Measurements from ENCODE around the gene ZNF771. TPM values are rescaled to one million over a fixed set of nuclear protein-coding genes. Genes with fewer than 3 reads are reported as not detected.
"Not testable (repeated sequence)": the region's sequence is repeated elsewhere in the genome, so short reads cannot be mapped to it uniquely, and the experiment has no call there.

The ZNF771 gene
- total and polyA plus RNA-seq, 12 donors = 2.8 to 81.3 (median 11.9) TPM

DNA sequence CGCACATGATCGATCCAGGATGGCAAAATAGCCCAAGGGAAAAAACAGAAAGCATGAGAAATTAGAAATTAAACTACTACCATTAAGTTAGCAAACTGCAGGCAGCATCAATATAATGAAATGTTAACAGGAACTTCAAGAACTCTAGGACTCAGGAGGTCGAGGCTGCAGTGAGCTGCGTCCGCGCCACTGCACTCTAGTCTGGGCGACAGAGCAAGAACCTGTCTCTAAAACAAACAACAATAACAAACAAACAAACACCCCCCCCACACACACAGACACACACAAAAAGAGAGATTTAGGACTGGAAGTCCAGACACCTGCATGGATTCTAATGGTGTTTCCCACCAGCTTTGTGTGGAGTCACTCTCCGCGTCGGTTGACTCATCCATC lies 38.8 kb downstream of the ZNF771 start:
- H3K4me1 ChIP-seq (replicated peaks in 1 of 2) = peaks cover 11 to 25% of the 10 kb centered on the region in 2 donors
- no peaks in the 10 kb centered on the region for H3K9me3 ChIP-seq (replicated peaks in 1 of 3)
- H3K27me3 ChIP-seq = no peaks in the 10 kb centered on the region
- peak overlapping the region in 2 of 4 donors; percentile 88 to 94 for H3K4me3 ChIP-seq
- no peaks in the 10 kb centered on the region for H3K36me3 ChIP-seq (replicated peaks in 1 of 2)
- TF ChIP-seq POLR2A (IDR thresholded peaks at IDR 0.05) = no peak
- TF ChIP-seq, protein P1, sequence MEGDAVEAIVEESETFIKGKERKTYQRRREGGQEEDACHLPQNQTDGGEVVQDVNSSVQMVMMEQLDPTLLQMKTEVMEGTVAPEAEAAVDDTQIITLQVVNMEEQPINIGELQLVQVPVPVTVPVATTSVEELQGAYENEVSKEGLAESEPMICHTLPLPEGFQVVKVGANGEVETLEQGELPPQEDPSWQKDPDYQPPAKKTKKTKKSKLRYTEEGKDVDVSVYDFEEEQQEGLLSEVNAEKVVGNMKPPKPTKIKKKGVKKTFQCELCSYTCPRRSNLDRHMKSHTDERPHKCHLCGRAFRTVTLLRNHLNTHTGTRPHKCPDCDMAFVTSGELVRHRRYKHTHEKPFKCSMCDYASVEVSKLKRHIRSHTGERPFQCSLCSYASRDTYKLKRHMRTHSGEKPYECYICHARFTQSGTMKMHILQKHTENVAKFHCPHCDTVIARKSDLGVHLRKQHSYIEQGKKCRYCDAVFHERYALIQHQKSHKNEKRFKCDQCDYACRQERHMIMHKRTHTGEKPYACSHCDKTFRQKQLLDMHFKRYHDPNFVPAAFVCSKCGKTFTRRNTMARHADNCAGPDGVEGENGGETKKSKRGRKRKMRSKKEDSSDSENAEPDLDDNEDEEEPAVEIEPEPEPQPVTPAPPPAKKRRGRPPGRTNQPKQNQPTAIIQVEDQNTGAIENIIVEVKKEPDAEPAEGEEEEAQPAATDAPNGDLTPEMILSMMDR (IDR thresholded peaks at IDR 0.05) = no peak
- DNase-seq = no peak
- intact Hi-C loops (cut with DNase I) = loop anchor here (5.0 to 10.0 kb wide), 2 partner anchors 79 to 81 kb away; partner anchors contain the start of gene ZNF768 (in 2 of the 2)
- WGBS, 4 donors = 73 to 77% (median 76%) methylated on average over 10 of the region's 10 CpGs
- peak overlapping the region; percentile 70 to 96 (median 87) for H3K27ac ChIP-seq

DNA sequence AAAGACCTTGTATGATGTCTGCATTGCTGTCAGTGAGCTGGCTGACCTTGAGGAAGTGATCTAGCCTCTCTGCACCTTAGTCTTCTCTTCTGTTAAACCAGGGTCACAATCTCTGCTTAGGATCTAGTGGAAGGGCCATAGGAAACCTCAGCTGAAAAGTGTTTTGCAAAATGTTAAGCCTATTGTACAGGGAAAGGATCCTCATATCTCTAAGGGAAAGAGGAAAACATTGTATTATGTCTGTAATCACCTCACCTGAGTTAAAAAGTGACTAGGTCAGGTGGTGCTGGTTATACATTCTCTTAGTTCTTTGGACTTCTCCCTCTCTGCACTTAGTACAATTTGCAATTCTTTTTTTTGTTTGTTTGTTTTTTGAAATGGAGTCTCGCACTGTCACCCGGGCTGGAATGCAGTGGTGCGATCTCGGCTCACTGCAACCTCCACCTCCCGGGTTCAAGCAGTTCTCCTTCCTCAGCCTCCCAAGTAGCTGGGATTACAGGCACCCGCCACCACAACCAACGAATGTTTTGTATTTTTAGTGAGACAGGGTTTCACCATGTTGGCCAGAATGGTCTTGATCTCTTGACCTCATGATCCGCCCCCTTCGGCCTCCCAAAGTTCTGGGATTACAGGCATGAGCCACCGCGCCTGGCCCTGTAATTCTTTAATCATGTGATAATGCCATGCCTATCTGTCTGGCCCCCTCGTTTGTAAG lies 40.3 kb downstream of the ZNF771 start:
- no peak for DNase-seq
- Histone ChIP-seq H3K9me3 (replicated peaks in 1 of 3) (no peaks in the 10 kb centered on the region), H3K36me3 (replicated peaks in 1 of 2) (no peaks in the 10 kb centered on the region), H3K4me1 (replicated peaks in 1 of 2) (peaks cover 11 to 25% of the 10 kb centered on the region in 2 donors), H3K27me3 (no peaks in the 10 kb centered on the region), H3K27ac (no peak overlapping the region), H3K4me3 (no peak overlapping the region)
- 83 to 88% (median 85%) methylated on average over 12 of the region's 12 CpGs for WGBS, 4 donors
- intact Hi-C loops (cut with DNase I) = loop anchor here (5.0 to 10.0 kb wide), 2 partner anchors 77 to 80 kb away; partner anchors contain the start of gene ZNF768 (in 2 of the 2)
- no peak for TF ChIP-seq POLR2A (IDR thresholded peaks at IDR 0.05)
- TF ChIP-seq, protein P1 (IDR thresholded peaks at IDR 0.05) = no peak

DNA sequence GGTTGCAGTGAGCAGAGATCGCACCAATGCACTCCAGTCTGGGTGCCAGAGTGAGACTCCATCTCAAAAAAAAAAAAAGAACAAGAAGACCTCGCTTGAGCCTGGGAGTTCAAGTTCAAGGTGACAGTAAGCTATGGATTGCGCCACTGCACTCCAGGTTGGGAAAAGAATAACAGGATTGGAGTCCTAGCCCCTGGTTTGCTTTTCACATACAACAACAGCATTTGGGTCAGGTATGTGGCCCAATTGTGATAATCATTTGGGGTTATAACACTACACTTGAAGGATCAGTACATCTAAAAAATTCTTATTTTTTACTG lies 41.7 kb downstream of the ZNF771 start:
- Histone ChIP-seq H3K9me3 (replicated peaks in 1 of 3) (no peaks in the 10 kb centered on the region), H3K4me3 (no peak overlapping the region), H3K27ac (no peak overlapping the region), H3K4me1 (replicated peaks in 1 of 2) (peaks cover 11 to 16% of the 10 kb centered on the region in 2 donors), H3K27me3 (no peaks in the 10 kb centered on the region), H3K36me3 (replicated peaks in 1 of 2) (no peaks in the 10 kb centered on the region)
- DNase-seq = no peak
- WGBS, 4 donors = 72 to 90% (median 80%) methylated on average over 3 of the region's 3 CpGs
- no peak for TF ChIP-seq POLR2A (IDR thresholded peaks at IDR 0.05)
- TF ChIP-seq, protein P1 (IDR thresholded peaks at IDR 0.05) = no peak
- intact Hi-C loops (cut with DNase I) = loop anchor here (5.0 to 10.0 kb wide), 2 partner anchors 76 to 78 kb away; partner anchors contain the start of gene ZNF768 (in 2 of the 2)

DNA sequence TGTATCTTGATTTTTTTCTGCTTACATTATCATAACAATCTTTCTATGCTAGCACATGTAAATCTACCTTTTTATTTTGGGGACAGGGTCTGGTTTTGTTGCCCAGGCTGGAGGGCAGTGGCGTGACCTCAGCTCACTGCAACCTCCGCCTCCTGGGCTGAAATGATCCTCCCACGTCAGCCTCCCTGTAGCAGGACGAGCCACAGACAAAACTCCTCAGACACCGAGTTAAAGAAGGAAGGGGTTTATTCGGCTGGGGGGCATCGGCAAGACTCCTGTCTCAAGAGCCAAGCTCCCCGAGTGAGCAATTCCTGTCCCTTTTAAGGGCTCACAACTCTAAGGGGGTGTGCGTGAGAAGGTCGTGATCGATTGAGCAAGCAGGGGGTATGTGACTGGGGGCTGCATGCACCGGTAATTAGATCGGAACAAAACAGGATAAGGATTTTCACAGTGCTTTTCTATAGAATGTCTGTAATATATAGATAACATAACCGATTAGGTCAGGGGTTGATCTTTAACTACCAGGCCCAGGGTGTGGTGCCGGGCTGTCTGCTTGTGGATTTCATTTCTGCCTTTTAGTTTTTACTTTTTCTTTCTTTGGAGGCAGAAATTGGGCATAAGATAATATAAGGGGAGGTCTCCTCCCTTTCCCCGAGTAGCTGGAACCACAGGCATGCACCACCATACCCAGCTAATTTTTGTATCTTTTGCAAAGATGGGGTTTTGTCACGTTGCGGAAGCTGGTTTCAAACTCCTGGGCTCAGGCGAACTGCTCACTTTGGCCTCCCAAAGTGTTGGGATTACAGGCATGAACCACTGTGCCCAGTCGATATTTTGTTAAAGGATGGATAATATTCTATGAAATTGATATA lies 45.5 kb downstream of the ZNF771 start:
- H3K27ac ChIP-seq; H3K27me3 ChIP-seq; H3K4me1 ChIP-seq (replicated peaks in 1 of 2); H3K36me3 ChIP-seq (replicated peaks in 1 of 2); H3K9me3 ChIP-seq (replicated peaks in 1 of 3); DNase-seq; H3K4me3 ChIP-seq: not testable (repeated sequence)
- intact Hi-C loops (cut with DNase I) = loop anchor here in 1 of 2 donors (10.0 kb wide), 1 partner anchor 172 kb away; no protein-coding TSS in a partner anchor
- 73 to 80% (median 77%) methylated on average over 20 of the region's 20 CpGs for WGBS, 4 donors

Data from adrenal gland (tissue), 12 donors.